CD4-positive, alpha-beta T cell (primary cell): ENCODE results near the gene AFF3. TPM values are rescaled to one million over a fixed set of nuclear protein-coding genes. Genes with fewer than 3 reads are reported as not detected.

Source experiments
- ATAC-seq: fragments of 200-7000 bp; cut with Tn5 transposase; one replicate; pipeline ENCODE4 v1.10.0; 2022; ENCODE audit warnings: mild to moderate bottlenecking; ENCODE audit not compliant: poor library complexity
- CTCF ChIA-PET: fragments of 350-600 bp; sonication (Branson Sonifier 250); formaldehyde crosslinking; loops from one replicate; lab custom pipeline; 2021; ENCODE audit warnings: antibody characterized with exemption, inconsistent platforms; lab: Charles Lee
- POLR2A ChIA-PET: fragments of 350-600 bp; sonication (Branson Sonifier 250); formaldehyde crosslinking; loops from one replicate; lab custom pipeline; 2021; ENCODE audit warnings: antibody characterized with exemption, inconsistent platforms; lab: Charles Lee
- DNase-seq, 14 experiments: peaks; one replicate each; pipeline ENCODE4 v3.0.0-alpha.2; 2013 to 2020; ENCODE audit warnings: mixed read lengths in 2 of 14
- H3K27ac ChIP-seq, 2 donors: one replicate each; pipeline versions ENCODE4 v1.5.1 to v1.7.0; 2013; ENCODE audit warnings: low read length in 2 of 2, low read depth in 1 of 2, mild to moderate bottlenecking in 1 of 2
- H3K27me3 ChIP-seq, 2 experiments: 1 replicate in 1 of 2; 2 replicates in 1 of 2; pipeline versions ENCODE4 v1.6.1 to v1.7.0; 2013; ENCODE audit warnings: low read length in 2 of 2, control low read depth in 1 of 2, mild to moderate bottlenecking in 1 of 2, moderate library complexity in 1 of 2; ENCODE audit not compliant: insufficient read depth in 2 of 2, control insufficient read depth in 1 of 2
- H3K36me3 ChIP-seq: one replicate; pipeline ENCODE4 v1.6.1; 2013; ENCODE audit warnings: low read length, control low read depth; ENCODE audit not compliant: insufficient read depth
- H3K4me1 ChIP-seq: one replicate; pipeline ENCODE4 v1.6.1; 2013; ENCODE audit warnings: low read length, control low read depth; ENCODE audit not compliant: insufficient read depth
- H3K4me3 ChIP-seq: one replicate; pipeline ENCODE4 v1.5.1; 2013; ENCODE audit warnings: mild to moderate bottlenecking, low read length, moderate library complexity
- H3K9me3 ChIP-seq, 2 experiments: 1 replicate in 1 of 2; 2 replicates in 1 of 2; pipeline versions ENCODE4 v1.6.1 to v1.7.0; 2013; ENCODE audit warnings: low read length in 2 of 2, mild to moderate bottlenecking in 2 of 2, control low read depth in 1 of 2, moderate library complexity in 1 of 2; ENCODE audit not compliant: control insufficient read depth in 1 of 2, insufficient read depth in 1 of 2
- H3K27ac Mint-ChIP-seq: one replicate; pipeline ENCODE4 v1.8.0; 2020; ENCODE audit warnings: mixed read lengths
- H3K27me3 Mint-ChIP-seq: one replicate; pipeline ENCODE4 v1.8.0; 2021; ENCODE audit warnings: mixed read lengths
- H3K36me3 Mint-ChIP-seq: one replicate; pipeline ENCODE4 v1.8.0; 2021; ENCODE audit warnings: low read depth, mixed read lengths
- H3K4me1 Mint-ChIP-seq: one replicate; pipeline ENCODE4 v1.8.0; 2021; ENCODE audit warnings: low read depth, mixed read lengths
- H3K4me3 Mint-ChIP-seq: one replicate; pipeline ENCODE4 v1.8.0; 2020; ENCODE audit warnings: mild to moderate bottlenecking, mixed read lengths
- H3K9me3 Mint-ChIP-seq: one replicate; pipeline ENCODE4 v1.8.0; 2020; ENCODE audit warnings: mixed read lengths
- CTCF ChIP-seq: fragments of 200-600 bp; IDR thresholded peaks from one replicate; pipeline ENCODE4 v1.8.0; 2022; ENCODE audit warnings: antibody characterized with exemption, mild to moderate bottlenecking
- intact Hi-C, 2 experiments: fragments of 100-400 bp; cut with DNase I in 1 of 2; cut with micrococcal nuclease in 1 of 2; formaldehyde crosslinking; loops; one replicate each; pipeline versions ENCODE4 v1.15.1 to v1.9.0; 2023 to 2025; cut with DNase I, micrococcal nuclease
- total RNA-seq, 174 experiments: library from RNA in 2 of 174; stranded (reverse) in 2 of 174; gene quantifications; one replicate each; pipeline ENCODE4 v1.2.3 and lab custom pipeline; 2021 to 2026

AFF3 gene
- total RNA-seq, 2 experiments from 2014 or later: 15.4 to 15.7 TPM

- no peaks in the 10 kb centered on the region for H3K27me3 ChIP-seq
- CTCF ChIA-PET: no interaction called here
- no peak for DNase-seq
- H3K9me3 ChIP-seq: no peaks in the 10 kb centered on the region
- no peak overlapping the region for H3K4me3 ChIP-seq
- ATAC-seq: no peak
- Mint-ChIP-seq H3K27ac (no peak overlapping the region), H3K4me1 (no peaks in the 10 kb centered on the region), H3K27me3 (no peaks in the 10 kb centered on the region), H3K4me3 (no peak overlapping the region), H3K9me3 (no peaks in the 10 kb centered on the region), H3K36me3 (no peaks in the 10 kb centered on the region)
- POLR2A ChIA-PET: no interaction called here
- intact Hi-C loops: no loop called here
- H3K36me3 ChIP-seq: no peaks in the 10 kb centered on the region
- H3K27ac ChIP-seq: no peak overlapping the region
- TF ChIP-seq CTCF: no peak
- H3K4me1 ChIP-seq: no peaks in the 10 kb centered on the region
Measured at GRCh38 chr2:99806758-99807157, 335.6 kb downstream of the AFF3 start.

GRCh38 chr2:99805930-99806476 lies 336.4 kb downstream of the AFF3 start:
- Histone ChIP-seq H3K36me3 (no peaks in the 10 kb centered on the region), H3K9me3 (no peaks in the 10 kb centered on the region), H3K27ac (no peak overlapping the region), H3K4me1 (no peaks in the 10 kb centered on the region), H3K4me3 (no peak overlapping the region), H3K27me3 (no peaks in the 10 kb centered on the region)
- Mint-ChIP-seq H3K36me3 (no peaks in the 10 kb centered on the region), H3K27me3 (no peaks in the 10 kb centered on the region), H3K27ac (no peak overlapping the region), H3K9me3 (no peaks in the 10 kb centered on the region), H3K4me3 (no peak overlapping the region), H3K4me1 (no peaks in the 10 kb centered on the region)
- POLR2A ChIA-PET: no interaction called here
- intact Hi-C loops: no loop called here
- ATAC-seq (no peak), DNase-seq (no peak)
- TF ChIP-seq CTCF: no peak
- CTCF ChIA-PET: no interaction called here

- Histone ChIP-seq H3K4me3 (no peak overlapping the region), H3K4me1 (no peaks in the 10 kb centered on the region), H3K27me3 (no peaks in the 10 kb centered on the region), H3K36me3 (no peaks in the 10 kb centered on the region), H3K9me3 (no peaks in the 10 kb centered on the region), H3K27ac (no peak overlapping the region)
- no peaks in the 10 kb centered on the region for H3K36me3 Mint-ChIP-seq
- H3K27me3 Mint-ChIP-seq: no peaks in the 10 kb centered on the region
- ChIA-PET POLR2A (no interaction called here), CTCF (no interaction called here)
- H3K4me1 Mint-ChIP-seq: no peaks in the 10 kb centered on the region
- no peak for TF ChIP-seq CTCF
- no peak overlapping the region for H3K27ac Mint-ChIP-seq
- intact Hi-C loops: no loop called here
- DNase-seq (no peak), ATAC-seq (no peak)
- H3K9me3 Mint-ChIP-seq: no peaks in the 10 kb centered on the region
- H3K4me3 Mint-ChIP-seq: no peak overlapping the region
Measured at GRCh38 chr2:99803846-99804245, 338.5 kb downstream of the AFF3 start.
